Suppressor macrophage treated with lipopolysaccharide for 4 hours (primary cell): ENCODE measurements around the gene TMEM132D.

Experiments
- DNase-seq: peaks from one replicate; pipeline ENCODE4 v3.0.0-alpha.2; 2020

The TMEM132D gene

DNA sequence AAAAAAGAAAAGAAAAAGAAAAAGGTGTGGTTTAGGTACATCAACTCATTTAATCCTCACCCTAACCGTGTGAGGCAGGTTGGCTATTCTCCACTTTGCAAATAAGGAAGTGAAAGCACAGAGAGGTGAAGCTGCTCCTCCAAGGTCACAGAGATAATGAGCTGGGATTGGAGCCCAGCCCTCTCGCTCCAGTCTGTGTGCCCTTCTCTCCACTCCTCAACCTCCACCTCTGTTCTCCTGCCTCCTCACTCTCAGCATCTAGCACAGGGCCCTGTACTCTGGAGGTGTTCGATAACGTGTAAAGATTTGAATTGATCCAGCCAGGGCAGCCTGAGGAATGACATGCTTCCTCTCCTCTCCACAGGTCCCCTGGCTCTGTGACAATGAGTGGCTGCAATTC is 502.3 kb downstream of the TMEM132D start:
- no peak for DNase-seq

DNA sequence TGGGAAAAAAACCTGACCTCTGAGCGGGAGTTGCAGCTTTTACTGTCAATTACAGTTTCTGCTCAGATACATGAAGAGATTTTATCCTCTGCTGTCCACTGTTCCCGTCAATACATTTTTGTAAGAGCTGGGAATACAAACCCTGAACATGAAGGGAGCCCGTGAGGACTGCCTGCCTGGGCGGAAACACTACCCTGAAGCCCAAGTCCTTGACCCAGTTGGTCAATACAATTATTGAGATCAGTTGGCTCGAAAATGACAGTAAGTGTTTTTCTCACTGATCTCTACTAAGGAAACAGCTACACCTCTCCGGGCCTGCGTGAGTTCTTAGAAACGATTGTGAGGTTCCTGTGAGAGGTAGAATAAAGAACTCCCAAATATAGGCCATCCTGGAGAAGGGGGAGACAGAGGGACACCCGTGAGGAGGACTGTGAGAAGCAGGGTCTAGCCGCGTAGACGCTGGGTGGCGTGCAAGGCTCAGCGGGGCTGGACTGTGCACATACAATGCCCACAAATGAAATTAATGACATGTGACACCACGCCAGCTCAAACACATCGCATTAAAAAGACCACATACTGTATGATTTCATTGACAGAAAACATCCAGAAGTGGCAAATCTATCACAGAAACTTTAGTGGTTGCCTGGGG is 509.5 kb downstream of the TMEM132D start:
- no peak for DNase-seq

DNA sequence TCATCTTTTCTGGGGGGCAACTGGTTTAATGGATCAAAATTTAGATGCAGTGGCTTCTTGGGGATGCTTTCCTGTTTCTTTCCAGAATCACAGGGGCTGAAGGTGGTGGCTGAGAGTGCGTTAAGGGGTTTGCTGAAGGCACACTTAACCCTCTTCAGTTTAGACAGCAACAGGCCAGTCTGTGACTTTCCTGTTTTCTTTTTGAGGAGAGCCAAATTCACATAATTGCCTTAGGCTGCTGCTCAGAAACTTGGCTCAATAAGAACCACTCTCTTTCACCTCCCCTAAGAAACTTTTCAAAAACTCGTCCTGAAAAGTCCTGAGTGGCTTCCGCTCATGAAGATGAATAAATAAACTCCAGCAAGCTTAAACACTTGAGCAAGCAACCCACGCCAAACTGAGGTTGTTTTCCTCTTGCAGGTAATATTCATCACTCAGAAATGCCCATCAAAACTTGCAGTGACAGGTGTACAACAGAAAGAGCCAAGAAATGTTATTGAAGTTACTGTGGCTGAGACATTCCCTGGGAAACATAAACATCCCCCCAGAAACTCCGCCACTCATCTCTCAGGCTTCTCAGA is 510.4 kb downstream of the TMEM132D start:
- no peak for DNase-seq

DNA sequence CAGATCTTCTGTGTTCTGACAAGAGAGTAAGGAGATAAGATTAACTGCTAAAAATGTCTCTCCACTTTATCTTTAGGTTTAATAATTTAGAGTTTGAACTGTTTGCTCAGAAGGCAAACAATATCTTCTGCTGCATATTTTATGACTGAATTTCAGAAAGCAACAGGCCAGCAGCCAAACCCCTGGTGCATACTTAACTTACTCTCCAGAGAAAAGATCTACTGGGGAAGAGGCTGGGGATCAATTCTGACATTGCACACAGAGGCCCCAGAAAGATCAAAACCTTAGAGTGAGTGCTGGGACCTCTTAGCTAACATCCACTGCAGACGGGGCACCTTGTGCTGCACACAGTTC is 518.2 kb downstream of the TMEM132D start:
- DNase-seq: no peak

DNA sequence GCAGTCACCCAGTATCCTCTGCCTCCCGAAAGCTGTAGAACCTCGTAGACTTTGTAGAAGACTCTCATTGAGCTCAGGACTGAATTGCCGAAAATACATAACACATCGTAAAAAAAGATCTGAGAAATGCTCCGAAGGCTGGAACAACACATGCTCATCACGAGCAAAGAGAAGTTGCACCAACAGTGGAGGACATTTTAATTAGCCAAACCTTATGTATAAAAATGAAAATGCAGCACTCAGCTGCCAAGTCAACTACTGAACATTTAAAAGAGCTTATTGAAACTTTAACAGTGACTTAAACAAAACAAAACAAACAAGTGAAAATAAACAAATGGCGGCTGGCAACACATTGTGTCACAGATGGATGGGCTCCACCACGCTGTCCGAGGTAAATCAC is 519.9 kb downstream of the TMEM132D start:
- DNase-seq: no peak

DNA sequence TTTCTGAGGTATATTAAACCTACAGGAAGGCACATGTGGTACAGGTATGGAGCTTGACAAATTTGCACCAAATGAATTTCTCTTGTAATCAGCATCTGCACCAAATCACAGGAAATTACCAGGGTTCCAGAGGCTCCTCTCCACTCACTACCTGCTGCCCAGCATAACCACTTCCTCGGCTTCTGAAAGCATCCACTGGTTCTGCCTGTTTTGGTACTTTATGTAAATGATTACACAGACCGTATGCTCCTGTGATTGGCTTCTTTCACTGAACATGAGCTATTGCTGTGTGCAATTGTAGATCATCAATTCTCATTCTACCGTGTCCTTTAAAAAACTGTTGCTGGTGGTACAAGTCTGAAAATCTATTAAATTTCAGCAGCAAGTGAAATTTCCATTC is 522.1 kb downstream of the TMEM132D start:
- no peak for DNase-seq

DNA sequence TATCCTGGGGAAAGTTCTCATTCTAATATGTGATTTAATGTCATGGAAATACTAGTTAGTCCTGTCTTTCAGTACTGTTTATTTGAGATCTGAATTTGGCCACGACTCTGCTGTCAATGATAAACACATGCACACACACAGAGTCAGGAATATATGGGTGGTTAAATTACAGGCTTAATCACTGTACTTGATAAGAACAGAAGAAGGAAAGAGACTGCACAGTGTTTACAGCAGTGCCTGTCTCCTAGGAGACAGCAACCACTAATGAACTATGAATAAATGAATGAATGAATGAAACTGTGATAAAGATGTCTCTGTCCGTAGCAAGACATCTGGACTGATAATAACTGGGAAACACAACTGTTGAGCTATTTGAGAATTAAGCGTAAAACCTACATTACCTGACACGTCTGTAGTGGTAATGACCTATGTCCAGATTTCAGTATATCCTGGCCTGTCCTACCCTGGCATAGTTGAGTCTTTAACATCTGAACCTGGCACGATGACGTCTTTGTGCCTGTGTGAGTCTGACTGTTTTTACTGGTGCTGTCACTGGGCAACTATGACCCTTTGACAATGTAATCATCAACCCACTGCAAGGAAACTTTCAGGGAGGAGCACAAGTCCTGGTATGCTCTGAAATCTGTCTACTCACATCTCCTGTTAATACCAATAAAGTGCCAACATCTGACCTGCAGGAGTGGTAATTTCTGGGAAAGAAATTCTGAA is 524.6 kb downstream of the TMEM132D start:
- DNase-seq: no peak

DNA sequence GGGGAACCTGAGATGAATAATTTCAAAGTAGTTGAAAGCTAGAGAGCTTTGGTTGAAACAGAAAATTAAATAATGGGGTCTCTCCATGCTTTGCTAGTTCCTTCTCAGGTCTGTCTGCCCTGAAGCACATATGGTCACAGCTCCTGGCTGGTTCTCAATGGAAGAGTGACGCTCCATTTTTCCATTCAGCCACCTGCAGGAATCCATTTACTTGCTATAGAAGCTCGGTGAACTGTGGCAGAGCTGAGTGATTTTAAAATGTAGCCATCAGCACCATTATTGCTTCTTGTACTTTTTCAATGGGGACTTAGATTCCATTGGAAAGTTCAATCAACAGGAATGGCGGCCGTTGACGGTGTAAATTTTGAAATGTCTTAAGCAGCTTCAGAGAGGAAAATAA is 525.3 kb downstream of the TMEM132D start:
- DNase-seq: no peak

DNA sequence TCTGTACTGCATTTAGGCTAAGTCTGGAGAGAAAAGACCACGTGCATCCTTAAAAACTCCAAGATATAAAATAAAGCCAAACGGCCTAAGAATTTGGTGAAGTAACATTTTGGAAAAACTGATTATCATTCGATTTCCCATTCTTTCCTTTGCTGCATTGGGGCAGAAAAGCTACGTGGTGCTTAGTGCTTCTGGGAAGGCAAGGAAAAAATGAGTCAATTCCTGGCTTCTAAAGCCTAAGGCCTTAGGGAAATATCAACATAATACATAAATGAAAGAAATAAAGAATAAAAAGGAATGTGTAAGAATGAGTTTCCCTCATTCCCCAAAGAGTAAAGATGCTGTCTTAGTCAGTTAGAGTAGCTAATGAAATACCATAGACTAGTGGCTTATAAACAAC is 530.1 kb downstream of the TMEM132D start:
- no peak for DNase-seq

DNA sequence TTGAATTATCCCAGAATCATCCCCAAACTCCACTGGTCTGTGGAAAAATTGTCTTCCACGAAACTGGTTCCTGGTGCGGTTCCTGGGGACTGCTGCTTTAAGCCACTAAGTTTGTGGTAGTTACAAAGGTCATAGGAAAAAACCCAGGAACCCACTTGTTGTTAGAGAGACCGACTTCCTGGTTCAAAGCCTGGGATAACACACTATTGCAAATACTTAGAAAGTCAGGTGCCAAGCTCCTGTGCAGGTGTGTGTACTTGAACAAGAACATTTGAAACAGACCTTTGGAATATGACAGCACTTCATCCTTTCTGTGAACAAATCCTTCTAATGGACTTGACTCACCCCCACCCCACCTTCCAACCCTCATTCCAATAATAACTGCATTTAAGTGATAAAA is 530.9 kb downstream of the TMEM132D start:
- DNase-seq: no peak

DNA sequence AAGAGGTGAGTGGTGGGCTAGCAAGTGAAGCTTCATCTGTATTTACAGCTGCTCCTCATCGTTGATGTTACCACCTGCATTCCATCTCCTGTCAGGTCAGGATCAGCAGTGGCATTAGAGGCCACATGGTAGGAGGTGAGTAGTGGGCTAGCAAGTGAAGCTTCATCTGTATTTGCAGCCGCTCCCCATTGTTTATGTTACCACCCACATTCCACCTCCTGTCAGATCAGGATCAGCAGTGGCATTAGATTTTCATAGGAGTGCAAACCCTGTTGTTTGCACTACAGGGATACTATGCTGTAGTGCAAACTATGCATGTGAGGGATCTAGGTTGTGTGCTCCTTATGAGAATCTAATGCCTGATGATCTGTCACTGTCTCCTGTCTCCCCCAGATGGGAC is 531.5 kb downstream of the TMEM132D start:
- DNase-seq: no peak

DNA sequence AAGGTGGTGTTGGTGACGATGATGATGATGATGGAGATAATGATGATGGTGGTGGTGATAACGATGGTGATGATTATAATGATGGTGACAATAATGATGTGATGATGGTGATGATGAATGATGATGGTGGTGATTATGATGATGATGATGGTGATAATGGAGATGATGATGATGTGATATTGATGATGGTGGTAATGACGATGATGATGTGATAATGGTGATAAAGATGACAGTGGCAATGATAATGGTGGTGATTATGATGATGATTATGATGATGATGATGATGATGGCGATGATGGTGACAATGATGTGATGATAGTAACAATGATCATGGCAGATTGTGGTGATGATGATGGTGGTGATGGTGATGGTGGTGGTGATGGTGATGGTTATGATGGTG is 532.6 kb downstream of the TMEM132D start:
- no peak for DNase-seq

DNA sequence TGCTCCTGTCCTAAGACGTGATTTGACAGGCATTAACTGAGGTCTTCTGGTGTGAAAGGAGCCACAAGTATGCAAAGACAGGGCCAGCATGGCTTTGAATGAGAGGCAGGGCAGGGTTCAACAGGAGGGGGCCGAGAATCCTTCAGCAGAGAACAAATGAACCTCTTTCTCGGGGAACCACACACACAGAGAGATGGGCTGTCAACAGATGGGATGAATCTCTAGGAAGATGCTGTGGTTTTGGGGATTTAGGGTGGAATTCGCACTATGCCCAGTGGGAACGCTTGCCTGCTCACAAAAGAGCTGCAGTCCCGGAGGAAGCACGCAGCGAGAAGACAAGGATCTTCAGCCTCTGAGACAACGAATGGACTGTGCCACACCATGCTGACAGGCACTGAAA is 537.2 kb downstream of the TMEM132D start:
- DNase-seq: no peak

DNA sequence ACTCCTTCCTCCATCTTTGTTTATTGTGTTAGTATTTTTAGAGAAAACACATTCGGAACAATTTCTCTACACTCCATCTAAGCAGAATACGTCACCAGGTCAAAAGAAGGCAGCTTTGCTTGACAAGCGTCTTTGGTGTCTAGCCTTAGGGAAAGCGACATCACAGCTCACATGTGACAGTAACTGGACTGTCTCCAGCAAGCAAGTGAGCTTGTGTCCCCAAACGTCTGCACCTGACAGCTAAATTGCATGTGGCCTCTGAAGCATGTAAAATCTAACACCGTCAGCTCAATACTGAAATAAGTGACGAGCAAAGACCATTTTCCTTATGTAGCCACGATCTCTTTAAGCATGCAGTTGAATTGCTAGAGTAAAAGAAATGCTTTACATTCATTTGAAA is 540.8 kb downstream of the TMEM132D start:
- no peak for DNase-seq

DNA sequence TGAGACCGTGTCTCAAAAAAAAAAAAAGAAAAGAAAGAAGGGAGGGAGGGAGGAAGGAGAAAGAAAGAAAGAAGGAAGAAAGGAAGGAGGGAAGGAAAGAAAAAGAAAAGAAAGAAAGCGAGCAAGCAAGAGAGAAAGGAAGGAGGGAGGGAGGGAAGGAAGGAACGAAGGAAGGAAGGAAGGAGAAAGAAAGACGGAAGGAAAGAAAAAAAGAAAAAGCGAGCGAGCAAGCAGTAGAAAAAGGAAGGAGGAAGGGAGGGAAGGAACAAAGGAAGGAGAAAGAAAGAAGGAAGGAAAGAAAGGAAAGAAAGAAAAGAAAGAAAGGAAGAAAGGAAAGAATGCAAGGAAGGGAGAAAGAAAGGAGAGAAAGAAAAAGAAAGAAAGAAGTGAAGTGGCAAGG is 546.6 kb downstream of the TMEM132D start:
- DNase-seq: no peak

DNA sequence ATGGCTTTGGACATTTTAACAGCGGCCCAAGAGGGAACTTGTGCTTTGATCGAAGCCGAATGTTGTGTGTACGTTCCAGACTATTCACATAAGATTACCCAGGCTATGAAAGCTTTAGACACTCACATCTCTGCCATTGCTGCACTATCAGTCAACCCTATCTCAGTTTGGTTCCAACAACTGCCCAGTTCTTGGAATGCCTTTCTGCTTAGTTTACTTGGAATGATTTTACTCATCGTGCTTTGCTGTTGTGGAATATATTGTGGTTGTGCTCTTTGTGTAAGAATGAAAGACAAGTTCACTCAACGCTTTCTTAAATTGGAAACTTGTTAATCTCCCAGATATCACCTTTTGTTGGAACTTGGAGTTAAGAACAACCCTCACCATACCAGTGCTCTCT is 552.3 kb downstream of the TMEM132D start:
- no peak for DNase-seq

DNA sequence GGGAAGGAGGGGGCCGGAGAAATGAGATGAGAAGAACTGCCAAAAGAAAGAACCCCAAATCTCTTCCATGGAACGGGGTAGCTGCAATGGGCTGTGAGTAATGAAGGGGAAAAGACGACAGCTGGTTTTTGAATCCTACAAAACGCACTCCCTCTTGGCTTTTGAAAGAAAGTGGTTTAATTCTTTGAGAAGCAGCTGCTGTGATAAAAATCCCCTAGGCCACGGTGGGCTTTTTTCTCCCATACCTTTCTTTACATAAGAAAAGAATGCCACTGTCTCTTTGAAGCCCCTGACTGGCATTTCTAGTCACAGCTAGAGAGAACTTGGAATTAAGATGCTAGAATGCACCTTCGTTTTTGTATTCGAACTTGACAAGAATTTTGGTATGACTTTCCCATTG is 564.5 kb downstream of the TMEM132D start:
- no peak for DNase-seq

DNA sequence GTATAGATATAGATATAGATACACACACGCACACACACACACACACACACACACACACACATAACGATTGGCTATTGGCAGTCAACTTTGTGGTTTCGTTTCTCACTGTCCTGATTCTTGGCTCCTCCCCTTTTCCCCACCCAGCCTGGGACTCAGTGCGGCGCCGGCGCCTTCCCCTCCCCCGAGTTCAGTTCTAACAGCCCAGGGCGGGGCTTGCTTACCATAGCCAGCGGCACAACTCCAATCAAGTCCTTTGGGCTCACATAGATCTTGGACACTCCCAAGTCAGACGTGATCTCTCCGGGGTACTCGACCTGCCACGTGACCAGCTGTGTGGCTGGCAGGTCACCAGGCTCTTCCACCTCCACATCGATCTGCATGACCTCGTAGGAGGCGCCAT is 566.4 kb downstream of the TMEM132D start:
- no peak for DNase-seq

DNA sequence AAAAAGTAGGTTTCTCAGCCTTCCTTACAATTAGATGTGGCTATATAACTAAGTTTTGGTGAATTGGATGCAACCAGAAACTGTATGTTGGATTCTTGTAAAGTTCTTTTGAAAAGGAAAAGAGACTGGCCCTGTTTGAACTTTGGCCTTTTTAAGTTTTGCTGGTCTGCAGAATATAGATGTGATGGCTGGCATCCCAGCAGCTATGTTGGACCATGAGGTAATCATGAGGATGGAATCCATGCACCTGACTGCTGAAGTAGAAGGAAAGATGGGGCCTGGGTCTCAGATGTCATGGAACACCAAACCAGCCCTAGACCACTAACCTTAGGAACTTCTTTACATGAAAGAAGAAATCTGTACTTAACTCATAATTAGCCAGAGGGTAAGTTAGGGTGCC is 568.1 kb downstream of the TMEM132D start:
- no peak for DNase-seq

DNA sequence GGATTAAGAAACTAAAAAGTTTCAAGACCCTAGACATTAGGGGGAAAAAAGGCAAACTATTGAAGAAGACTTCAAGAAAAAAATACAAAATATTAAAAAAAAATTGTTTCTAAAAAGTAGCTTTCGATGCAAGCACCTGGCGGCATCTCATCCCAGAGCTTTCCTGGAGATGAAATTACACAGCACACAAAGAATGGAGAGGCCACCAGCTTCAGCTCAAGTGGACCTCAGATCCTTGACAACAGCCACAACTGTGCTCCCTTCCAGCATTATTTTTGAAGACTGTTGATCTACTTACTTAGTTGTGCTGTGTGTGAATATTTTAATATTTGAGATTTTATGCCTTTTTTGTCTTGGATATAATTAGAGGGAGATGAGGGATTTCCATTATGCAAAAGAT is 571.5 kb downstream of the TMEM132D start:
- DNase-seq: no peak

DNA sequence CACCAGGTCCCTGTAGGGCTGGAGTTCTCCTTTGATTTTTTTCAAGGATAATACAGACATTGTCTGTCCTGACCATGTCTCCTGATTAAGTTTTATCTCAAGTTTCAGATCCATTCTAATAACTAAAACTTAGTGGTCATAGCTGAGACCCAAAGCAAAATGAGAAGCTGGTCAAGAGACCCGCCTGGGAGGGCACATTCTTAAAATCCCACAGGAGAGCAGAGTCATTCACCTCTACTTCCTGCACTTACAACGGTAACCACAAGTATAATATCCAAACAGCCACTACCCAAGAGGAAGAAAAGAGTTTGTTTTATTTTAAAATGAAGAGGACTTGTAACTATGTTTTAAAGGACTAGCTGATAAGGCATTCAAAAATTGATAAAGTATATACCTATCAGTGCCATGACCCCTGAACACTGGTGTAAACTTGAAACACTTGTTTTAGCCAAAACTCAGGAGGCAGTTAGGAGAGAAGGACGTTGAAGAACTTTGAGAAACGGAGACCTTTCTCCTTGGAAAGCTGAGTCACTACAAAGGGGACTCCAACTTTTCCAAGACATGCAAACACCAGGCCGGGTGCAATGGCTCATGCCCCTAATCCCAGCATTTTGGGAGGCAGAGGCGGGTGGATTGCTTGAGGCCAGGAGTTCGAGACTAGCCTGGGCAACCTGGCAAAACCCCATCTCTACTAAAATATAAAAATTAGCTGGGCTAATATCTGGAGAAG is 572.3 kb downstream of the TMEM132D start:
- no peak for DNase-seq

DNA sequence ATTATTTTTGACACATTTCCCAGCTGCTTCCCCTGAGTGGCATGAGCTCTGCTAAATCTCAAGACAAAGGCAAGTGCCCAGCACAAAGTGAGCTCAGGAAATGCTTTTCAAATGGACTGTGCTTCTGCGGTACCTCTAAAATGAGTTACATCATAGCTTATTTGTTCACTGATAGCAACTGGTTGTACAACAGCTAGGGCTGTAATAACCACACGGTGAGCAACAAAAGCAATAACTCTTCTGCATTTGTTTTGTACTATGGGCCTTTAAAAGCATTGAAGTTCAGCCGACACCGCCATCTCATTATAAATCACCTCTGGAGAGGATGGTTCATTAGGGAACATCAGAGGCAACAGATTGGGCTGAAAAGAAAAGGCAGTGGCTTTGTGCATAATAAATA is 575.6 kb downstream of the TMEM132D start:
- no peak for DNase-seq

DNA sequence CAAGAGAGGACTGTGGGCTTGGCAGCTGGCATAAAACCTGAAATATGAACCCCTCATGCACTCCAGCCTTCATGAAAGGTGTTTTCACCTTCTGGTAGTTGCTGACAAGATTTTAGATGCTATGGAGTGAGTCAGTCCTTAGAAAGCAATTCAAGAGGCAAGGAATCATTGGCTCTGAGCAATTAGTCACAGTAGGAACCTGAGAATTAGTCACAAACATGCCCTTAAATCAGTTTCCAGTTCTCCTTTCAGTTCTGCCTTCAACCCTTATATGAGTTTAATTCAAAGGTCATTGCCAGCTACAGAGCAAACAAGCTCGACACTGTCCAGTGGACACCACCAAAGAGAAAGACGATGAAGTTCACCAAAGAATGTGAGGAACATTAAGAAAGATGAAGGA is 578.3 kb downstream of the TMEM132D start:
- DNase-seq: no peak

DNA sequence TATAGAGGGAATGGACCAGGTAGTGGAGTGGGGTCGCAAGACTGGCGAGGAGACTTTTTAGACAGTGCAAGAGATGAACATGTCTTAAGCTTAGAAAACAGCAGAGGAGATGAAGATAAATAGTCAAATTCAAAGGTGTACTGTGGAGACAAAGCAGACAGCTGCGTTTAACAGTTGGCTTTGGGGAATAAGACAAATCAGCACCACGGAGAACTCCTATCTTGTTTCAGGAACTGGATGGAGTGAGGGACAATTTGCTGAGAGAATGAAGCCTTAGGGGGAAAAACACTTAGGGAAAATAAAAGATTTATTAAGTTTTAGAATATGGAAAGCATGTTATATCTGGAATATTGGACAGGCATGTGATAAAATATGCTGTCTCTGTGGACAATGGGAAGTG is 591.8 kb downstream of the TMEM132D start:
- no peak for DNase-seq
